HCT116 (cell line): ENCODE measurements around the gene F10. TPM values are rescaled to one million over a fixed set of nuclear protein-coding genes. Genes with fewer than 3 reads are reported as not detected.

Experiments
- ATAC-seq: fragments of 200-7000 bp; cut with Tn5 transposase; 2 replicates; pipeline ENCODE4 v1.9.1; 2020; ENCODE audit warnings: mild to moderate bottlenecking, moderate library complexity
- BruUV-seq: library from RNA; stranded (reverse); fragments of 400-500 nt; replicated peaks from 2 replicates; lab custom pipeline; 2021; lab: Mats Ljungman, UMichigan
- CTCF ChIA-PET: fragments of 300-600 bp; sonication (Branson Sonifier 250); formaldehyde crosslinking; loops from one replicate; lab custom pipeline; 2021; ENCODE audit warnings: antibody characterized with exemption; lab: Charles Lee
- POLR2A ChIA-PET: fragments of 300-600, 350-600 bp; sonication (Branson Sonifier 250); formaldehyde crosslinking; loops from one replicate; lab custom pipeline; 2021; ENCODE audit warnings: antibody characterized with exemption; lab: Charles Lee
- RAD21 ChIA-PET, 2 experiments: fragments of 300-600 bp; sonication (Branson Sonifier 250); formaldehyde crosslinking; loops; one replicate each; lab custom pipeline; 2023; ENCODE audit warnings: low total read pairs in 2 of 2; ENCODE audit not compliant: uncharacterized antibody in 2 of 2, unreplicated experiment in 2 of 2, low non-redundant PET in 1 of 2; lab: Charles Lee
- DNase-seq: peaks from one replicate; pipeline ENCODE4 v3.0.0-alpha.2; 2010; ENCODE audit warnings: low read depth, low spot score
- H2AFZ ChIP-seq: fragments of 200-600 bp; shearing (Covaris generic), sonication (generic); 2 replicates; pipeline ENCODE4 v1.6.1; 2017; ENCODE audit warnings: low read depth, mixed run types, mixed read lengths, antibody characterized with exemption, low read length; ENCODE audit not compliant: poor library complexity, severe bottlenecking
- H3K27ac ChIP-seq: 2 replicates; pipeline ENCODE4 v1.5.1; 2012; ENCODE audit warnings: low read depth, low read length
- H3K27me3 ChIP-seq: fragments of 200-600 bp; sonication (generic); 2 replicates; pipeline ENCODE4 v1.6.1; 2016; ENCODE audit warnings: mixed run types, low read length, mixed read lengths; ENCODE audit not compliant: insufficient read depth
- H3K36me3 ChIP-seq, 2 experiments: fragments of 200-500 bp in 1 of 2; fragments of 200-600 bp in 1 of 2; sonication (Bioruptor generic) in 1 of 2; sonication (generic) in 1 of 2; 2 replicates each; pipeline versions ENCODE4 v1.5.1 to v1.6.1; 2014 to 2016; ENCODE audit warnings: low read length in 2 of 2, inconsistent platforms in 1 of 2, mixed read lengths in 1 of 2, mixed run types in 1 of 2; ENCODE audit not compliant: insufficient read depth in 2 of 2, control insufficient read depth in 1 of 2
- H3K4me1 ChIP-seq, 2 experiments: fragments of 200-600 bp in 1 of 2; sonication (generic) in 1 of 2; 2 replicates each; pipeline versions ENCODE4 v1.5.1 to v1.6.1; 2012 to 2017; ENCODE audit warnings: low read length in 2 of 2, inconsistent platforms in 1 of 2, mild to moderate bottlenecking in 1 of 2, mixed read lengths in 1 of 2, mixed run types in 1 of 2, moderate library complexity in 1 of 2; ENCODE audit not compliant: insufficient read depth in 2 of 2, control insufficient read depth in 1 of 2
- H3K4me2 ChIP-seq: fragments of 200-600 bp; sonication (generic); 2 replicates; pipeline ENCODE4 v1.6.1; 2017; ENCODE audit warnings: mixed run types, low read length, mixed read lengths
- H3K4me3 ChIP-seq, 2 experiments: fragments of 200-600 bp in 1 of 2; sonication (generic) in 1 of 2; replicated peaks in 1 of 2; 2 replicates each; pipeline ENCODE4 v1.5.1; 2011 to 2016; ENCODE audit warnings: low read length in 2 of 2, control low read depth in 1 of 2, low read depth in 1 of 2, mild to moderate bottlenecking in 1 of 2, mixed read lengths in 1 of 2, mixed run types in 1 of 2
- H3K79me2 ChIP-seq: fragments of 200-600 bp; sonication (generic); 2 replicates; pipeline ENCODE4 v1.6.1; 2017; ENCODE audit warnings: mild to moderate bottlenecking, mixed run types, low read length, moderate library complexity, mixed read lengths; ENCODE audit not compliant: insufficient read depth
- H3K9ac ChIP-seq: fragments of 200-600 bp; sonication (generic); 2 replicates; pipeline ENCODE4 v1.6.1; 2016; ENCODE audit warnings: low read length, mixed read lengths
- H3K9me2 ChIP-seq: fragments of 200-600 bp; sonication (generic), shearing (Covaris generic); 2 replicates; pipeline ENCODE4 v1.6.1; 2017; ENCODE audit warnings: mixed run types, mild to moderate bottlenecking, moderate library complexity; ENCODE audit not compliant: insufficient read depth
- H3K9me3 ChIP-seq, 2 experiments: fragments of 200-500 bp in 1 of 2; fragments of 200-600 bp in 1 of 2; sonication (Bioruptor generic) in 1 of 2; sonication (generic) in 1 of 2; 2 replicates each; pipeline ENCODE4 v1.6.1; 2014 to 2017; ENCODE audit warnings: low read length in 2 of 2, mixed read lengths in 2 of 2, inconsistent platforms in 1 of 2, low read depth in 1 of 2, mild to moderate bottlenecking in 1 of 2, mixed run types in 1 of 2, moderate library complexity in 1 of 2; ENCODE audit not compliant: control insufficient read depth in 1 of 2, insufficient read depth in 1 of 2
- H4K20me1 ChIP-seq: fragments of 200-600 bp; sonication (generic), shearing (Covaris generic); 2 replicates; pipeline ENCODE4 v1.6.1; 2017; ENCODE audit warnings: mixed run types, mild to moderate bottlenecking, moderate library complexity; ENCODE audit not compliant: insufficient read depth
- CEBPB ChIP-seq: IDR thresholded peaks from 2 replicates; pipeline ENCODE4 v1.6.1; 2012; ENCODE audit warnings: low read depth
- POLR2A ChIP-seq: IDR thresholded peaks from 2 replicates; pipeline ENCODE4 v1.7.0; 2011; ENCODE audit warnings: borderline replicate concordance; ENCODE audit not compliant: insufficient read depth, insufficient read length; ENCODE audit errors: extremely low read depth
- TCF7L2 ChIP-seq: IDR thresholded peaks from 2 replicates; pipeline ENCODE4 v1.7.0; 2011; ENCODE audit warnings: borderline replicate concordance, inconsistent platforms; ENCODE audit not compliant: insufficient read depth, insufficient read length; ENCODE audit errors: extremely low read depth
- intact Hi-C: fragments of 100-400 bp; cut with micrococcal nuclease; formaldehyde crosslinking; loops from 2 replicates; pipeline ENCODE4 v1.10.0; 2022
- total RNA-seq: library from RNA; stranded (reverse); gene quantifications from one replicate; pipeline ENCODE4 v1.2.1, GENCODE V29; 2021; ENCODE audit not compliant: unreplicated experiment
- TF ChIP-seq, protein P1 (sequence below): IDR thresholded peaks from 2 replicates; pipeline ENCODE4 v1.6.1; 2012; ENCODE audit warnings: low read depth
- TF ChIP-seq, protein P2 (sequence below): IDR thresholded peaks from 2 replicates; pipeline ENCODE4 v1.6.1; 2011; ENCODE audit warnings: mild to moderate bottlenecking, low read length, moderate library complexity; ENCODE audit not compliant: insufficient replicate concordance; ENCODE audit errors: extremely low read depth

F10 gene
- total RNA-seq, 1 experiment from 2014 or later: 4.0 TPM

DNA sequence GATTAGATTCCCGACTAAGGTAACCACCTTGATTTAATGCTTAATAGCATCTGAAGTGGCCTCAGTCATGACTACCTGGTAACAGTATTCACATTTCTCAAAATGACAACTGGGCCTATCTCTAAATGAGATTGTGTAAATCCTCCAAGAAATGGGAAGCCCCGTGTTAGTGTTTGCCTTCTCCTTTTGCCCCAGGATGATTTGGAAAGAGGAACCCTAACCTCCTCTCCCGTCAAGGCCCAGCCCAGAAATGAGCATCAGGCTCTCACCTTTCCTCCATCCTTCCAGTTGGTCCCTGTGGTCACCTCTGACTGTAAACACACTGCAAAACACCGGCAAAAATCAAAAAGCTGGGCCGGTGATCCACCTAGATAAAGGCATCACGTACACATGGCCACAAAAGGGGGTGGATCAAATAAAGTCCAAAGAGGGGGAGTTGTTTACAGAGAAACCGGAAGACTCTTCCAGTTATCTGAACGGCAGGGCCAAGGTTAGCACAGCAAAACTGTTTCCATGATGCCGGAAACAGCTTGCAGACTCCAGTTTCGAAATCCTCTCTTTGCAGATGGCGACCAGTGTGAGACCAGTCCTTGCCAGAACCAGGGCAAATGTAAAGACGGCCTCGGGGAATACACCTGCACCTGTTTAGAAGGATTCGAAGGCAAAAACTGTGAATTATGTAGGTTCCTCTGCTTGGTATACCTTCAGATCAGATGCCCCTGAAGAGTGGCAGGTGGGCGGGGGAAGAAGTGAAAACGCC is 16.4 kb downstream of the F10 start:
- Histone ChIP-seq H3K9ac (no peak overlapping the region), H3K27ac (no peak overlapping the region), H3K36me3 (no peaks in the 10 kb centered on the region), H3K4me1 (no peaks in the 10 kb centered on the region), H3K9me2 (no peaks in the 10 kb centered on the region), H3K9me3 (no peaks in the 10 kb centered on the region), H3K27me3 (no peaks in the 10 kb centered on the region), H3K4me2 (no peak overlapping the region), H3K79me2 (no peaks in the 10 kb centered on the region), H4K20me1 (no peaks in the 10 kb centered on the region), H3K4me3 (no peak overlapping the region), H2AFZ (no peak overlapping the region)
- POLR2A ChIA-PET: no interaction called here
- no peak for TF ChIP-seq POLR2A
- TF ChIP-seq, protein P1, sequence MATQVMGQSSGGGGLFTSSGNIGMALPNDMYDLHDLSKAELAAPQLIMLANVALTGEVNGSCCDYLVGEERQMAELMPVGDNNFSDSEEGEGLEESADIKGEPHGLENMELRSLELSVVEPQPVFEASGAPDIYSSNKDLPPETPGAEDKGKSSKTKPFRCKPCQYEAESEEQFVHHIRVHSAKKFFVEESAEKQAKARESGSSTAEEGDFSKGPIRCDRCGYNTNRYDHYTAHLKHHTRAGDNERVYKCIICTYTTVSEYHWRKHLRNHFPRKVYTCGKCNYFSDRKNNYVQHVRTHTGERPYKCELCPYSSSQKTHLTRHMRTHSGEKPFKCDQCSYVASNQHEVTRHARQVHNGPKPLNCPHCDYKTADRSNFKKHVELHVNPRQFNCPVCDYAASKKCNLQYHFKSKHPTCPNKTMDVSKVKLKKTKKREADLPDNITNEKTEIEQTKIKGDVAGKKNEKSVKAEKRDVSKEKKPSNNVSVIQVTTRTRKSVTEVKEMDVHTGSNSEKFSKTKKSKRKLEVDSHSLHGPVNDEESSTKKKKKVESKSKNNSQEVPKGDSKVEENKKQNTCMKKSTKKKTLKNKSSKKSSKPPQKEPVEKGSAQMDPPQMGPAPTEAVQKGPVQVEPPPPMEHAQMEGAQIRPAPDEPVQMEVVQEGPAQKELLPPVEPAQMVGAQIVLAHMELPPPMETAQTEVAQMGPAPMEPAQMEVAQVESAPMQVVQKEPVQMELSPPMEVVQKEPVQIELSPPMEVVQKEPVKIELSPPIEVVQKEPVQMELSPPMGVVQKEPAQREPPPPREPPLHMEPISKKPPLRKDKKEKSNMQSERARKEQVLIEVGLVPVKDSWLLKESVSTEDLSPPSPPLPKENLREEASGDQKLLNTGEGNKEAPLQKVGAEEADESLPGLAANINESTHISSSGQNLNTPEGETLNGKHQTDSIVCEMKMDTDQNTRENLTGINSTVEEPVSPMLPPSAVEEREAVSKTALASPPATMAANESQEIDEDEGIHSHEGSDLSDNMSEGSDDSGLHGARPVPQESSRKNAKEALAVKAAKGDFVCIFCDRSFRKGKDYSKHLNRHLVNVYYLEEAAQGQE: no peak
- no peak for TF ChIP-seq TCF7L2
- ATAC-seq: no peak
- intact Hi-C loops: no loop called here
- CTCF ChIA-PET: no interaction called here
- BruUV-seq: no TSS peak
- RAD21 ChIA-PET: no interaction called here
- DNase-seq: no peak

- Histone ChIP-seq H3K79me2 (no peaks in the 10 kb centered on the region), H3K9me3 (no peaks in the 10 kb centered on the region), H3K9me2 (no peaks in the 10 kb centered on the region), H3K27ac (no peak overlapping the region), H2AFZ (no peak overlapping the region), H3K36me3 (no peaks in the 10 kb centered on the region), H4K20me1 (no peaks in the 10 kb centered on the region), H3K4me3 (no peak overlapping the region), H3K27me3 (no peaks in the 10 kb centered on the region), H3K4me2 (no peak overlapping the region), H3K9ac (no peak overlapping the region), H3K4me1 (no peaks in the 10 kb centered on the region)
- no TSS peak for BruUV-seq
- TF ChIP-seq CEBPB (no peak), POLR2A (no peak)
- TF ChIP-seq, protein P2, sequence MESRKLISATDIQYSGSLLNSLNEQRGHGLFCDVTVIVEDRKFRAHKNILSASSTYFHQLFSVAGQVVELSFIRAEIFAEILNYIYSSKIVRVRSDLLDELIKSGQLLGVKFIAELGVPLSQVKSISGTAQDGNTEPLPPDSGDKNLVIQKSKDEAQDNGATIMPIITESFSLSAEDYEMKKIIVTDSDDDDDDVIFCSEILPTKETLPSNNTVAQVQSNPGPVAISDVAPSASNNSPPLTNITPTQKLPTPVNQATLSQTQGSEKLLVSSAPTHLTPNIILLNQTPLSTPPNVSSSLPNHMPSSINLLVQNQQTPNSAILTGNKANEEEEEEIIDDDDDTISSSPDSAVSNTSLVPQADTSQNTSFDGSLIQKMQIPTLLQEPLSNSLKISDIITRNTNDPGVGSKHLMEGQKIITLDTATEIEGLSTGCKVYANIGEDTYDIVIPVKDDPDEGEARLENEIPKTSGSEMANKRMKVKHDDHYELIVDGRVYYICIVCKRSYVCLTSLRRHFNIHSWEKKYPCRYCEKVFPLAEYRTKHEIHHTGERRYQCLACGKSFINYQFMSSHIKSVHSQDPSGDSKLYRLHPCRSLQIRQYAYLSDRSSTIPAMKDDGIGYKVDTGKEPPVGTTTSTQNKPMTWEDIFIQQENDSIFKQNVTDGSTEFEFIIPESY: no peak
- ATAC-seq (no peak), DNase-seq (no peak)
- ChIA-PET CTCF (no interaction called here), POLR2A (no interaction called here), RAD21 (no interaction called here)
- intact Hi-C loops: no loop called here
Measured at GRCh38 chr13:113139577-113139976, 17.0 kb downstream of the F10 start.
